Neural cell (in vitro differentiated cells): Measurements from ENCODE around the gene MAP3K1.

Source experiments
- SMC3 ChIP-seq: fragments of 450-650 bp; conservative IDR thresholded peaks from 2 replicates; pipeline ENCODE4 v1.6.1; 2014; ENCODE audit warnings: antibody characterized with exemption, mild to moderate bottlenecking, moderate library complexity; ENCODE audit not compliant: poor library complexity
- TF ChIP-seq, protein P1 (sequence below): fragments of 450-650 bp; IDR thresholded peaks from 2 replicates; pipeline ENCODE4 v1.5.1; 2014; ENCODE audit warnings: antibody characterized with exemption, mild to moderate bottlenecking, moderate library complexity; ENCODE audit not compliant: poor library complexity, severe bottlenecking

DNA sequence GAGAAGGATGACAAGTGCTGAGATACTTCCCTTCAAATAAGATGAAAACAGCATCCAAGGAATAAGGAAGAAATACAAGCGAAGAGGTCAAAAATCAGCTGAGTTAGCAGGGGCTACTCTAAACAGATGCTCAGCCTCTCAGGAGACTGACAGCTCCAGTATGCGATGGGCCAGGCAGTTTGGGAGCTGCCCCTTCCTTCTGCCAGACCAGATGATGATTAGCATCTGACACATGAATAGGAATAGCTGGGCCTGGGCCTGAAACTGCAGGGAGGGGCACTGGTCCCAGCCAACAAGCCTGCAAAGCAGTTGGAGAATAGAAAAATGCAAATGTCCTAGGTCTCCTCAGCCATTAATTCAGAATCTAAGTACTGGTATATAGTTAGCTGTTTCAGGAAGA lies 13.1 kb upstream of the MAP3K1 start:
- TF ChIP-seq, protein P1, sequence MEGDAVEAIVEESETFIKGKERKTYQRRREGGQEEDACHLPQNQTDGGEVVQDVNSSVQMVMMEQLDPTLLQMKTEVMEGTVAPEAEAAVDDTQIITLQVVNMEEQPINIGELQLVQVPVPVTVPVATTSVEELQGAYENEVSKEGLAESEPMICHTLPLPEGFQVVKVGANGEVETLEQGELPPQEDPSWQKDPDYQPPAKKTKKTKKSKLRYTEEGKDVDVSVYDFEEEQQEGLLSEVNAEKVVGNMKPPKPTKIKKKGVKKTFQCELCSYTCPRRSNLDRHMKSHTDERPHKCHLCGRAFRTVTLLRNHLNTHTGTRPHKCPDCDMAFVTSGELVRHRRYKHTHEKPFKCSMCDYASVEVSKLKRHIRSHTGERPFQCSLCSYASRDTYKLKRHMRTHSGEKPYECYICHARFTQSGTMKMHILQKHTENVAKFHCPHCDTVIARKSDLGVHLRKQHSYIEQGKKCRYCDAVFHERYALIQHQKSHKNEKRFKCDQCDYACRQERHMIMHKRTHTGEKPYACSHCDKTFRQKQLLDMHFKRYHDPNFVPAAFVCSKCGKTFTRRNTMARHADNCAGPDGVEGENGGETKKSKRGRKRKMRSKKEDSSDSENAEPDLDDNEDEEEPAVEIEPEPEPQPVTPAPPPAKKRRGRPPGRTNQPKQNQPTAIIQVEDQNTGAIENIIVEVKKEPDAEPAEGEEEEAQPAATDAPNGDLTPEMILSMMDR, result no peak
- TF ChIP-seq SMC3, result no peak
